Activated CD4-positive, alpha-beta T cell treated with anti-CD3 and anti-CD28 coated beads, Interleukin-2, amount 50 U/mL, for 48 hours (primary cell): ENCODE measurements around the gene WDR27.

Source experiments
- DNase-seq, 2 experiments: peaks; one replicate each; pipeline ENCODE4 v3.0.0-alpha.2; 2020

WDR27 gene

DNA sequence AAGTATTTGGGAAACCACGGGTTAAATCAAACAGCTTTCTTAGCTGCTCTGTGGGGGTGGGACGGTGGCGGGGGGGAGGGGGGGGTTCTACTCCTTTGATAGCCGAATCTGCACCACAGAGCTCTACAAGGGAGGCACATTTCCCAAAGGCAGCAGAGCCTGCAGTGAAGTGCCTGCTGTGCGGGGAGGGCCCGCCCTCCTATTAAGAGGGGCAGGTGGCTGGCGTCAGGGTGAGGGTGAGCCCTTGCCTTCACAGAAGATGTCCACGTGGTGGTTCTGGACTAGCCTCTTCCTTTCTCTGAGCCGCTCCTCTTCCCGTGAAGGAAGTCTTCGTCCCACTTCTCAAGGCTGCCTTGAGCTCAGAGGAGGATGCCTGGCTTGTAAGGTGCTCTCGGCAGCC, 273.3 kb downstream of the WDR27 start:
- DNase-seq: no peak

DNA sequence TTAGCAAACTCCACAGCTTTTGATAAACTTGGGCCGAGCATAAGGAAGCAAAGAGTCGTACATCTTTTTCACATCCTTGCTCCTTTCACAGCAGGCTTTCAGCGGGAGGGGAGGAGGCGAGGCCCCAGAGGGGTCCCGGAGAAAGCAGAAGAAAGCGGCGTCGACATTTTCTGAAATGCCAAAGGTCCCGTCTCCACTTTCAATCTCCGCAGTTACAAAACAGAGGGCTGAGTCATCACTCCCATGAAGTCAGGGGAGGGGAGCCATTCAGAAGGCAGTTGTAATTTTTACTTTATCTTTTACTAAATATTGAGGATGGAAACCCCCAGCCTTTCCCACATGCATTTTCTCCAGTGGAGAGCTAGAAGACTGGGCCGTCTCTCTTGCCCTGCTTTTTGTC, 274.0 kb downstream of the WDR27 start:
- no peak for DNase-seq

DNA sequence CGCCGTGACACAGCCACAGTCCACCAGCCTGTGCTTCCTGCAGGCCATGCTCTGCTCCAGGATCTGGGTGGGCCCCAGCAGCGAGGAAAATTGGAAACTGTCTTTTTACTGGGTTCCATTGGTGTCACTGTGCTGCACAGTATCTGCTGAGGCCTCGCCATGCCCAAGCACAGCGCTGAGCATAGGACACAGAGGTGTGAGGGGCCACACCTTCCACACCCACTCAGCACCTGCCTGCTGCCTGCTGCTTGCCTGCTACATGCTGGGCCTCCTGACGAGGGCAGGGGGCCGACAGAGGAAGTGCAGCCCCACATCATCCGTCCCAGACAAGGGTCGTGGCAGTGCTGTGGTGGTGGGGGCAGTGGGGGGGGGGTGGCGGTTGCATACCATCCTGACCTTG, 275.2 kb downstream of the WDR27 start:
- DNase-seq: no peak

DNA sequence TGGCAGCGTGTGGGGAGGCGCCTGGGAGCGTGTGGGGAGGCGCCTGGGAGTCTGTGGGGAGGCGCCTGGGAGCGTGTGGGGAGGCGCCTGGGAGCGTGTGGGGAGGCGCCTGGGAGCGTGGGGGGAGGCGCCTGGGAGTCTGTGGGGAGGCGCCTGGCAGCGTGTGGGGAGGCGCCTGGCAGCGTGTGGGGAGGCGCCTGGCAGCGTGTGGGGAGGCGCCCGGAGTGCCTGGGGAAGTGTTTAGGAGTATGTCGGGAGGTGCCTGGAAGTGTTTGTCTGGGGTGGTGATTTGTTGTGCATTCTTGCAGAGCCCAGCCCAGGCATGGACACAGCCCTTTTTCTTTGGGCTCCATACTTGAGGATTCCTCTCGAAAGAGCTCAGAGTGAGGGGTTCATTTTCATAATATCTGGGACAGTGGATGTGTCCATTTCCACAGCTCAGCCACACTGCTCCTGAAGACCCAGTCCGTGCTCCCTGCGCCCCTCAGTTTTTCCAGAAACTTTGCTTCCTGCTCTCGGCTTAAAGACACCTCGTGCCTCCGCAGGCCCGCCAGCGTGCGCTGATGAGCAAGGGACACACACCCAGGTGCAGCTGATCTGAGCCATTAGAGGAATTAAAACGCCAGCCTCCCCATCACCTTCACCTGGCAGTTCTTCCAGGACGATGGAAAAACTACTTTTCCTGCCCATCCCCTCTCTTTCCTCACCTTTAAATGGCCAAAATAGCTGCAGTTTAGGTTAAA, 276.0 kb downstream of the WDR27 start:
- DNase-seq: no peak

DNA sequence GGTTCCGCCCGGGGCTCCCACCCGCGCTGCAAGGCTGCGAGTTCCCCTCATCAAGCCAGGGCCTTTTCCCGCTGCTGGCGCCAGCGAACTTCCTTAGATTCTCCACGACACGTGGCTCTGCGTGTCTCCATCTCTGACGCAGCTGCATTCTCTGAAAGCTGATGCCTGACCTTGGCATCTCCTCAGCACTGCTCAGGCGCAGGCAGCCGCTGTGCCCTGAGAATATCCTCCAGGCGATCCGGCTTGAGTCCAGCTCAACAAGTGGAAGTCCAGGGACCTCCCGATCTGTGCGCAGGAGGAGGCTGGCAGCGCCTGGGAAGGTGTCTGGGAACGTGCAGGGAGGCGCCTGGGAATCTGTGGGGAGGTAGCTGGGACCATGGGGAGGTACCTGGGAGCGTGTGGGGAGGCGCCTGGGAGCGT, 277.0 kb downstream of the WDR27 start:
- DNase-seq: no peak

DNA sequence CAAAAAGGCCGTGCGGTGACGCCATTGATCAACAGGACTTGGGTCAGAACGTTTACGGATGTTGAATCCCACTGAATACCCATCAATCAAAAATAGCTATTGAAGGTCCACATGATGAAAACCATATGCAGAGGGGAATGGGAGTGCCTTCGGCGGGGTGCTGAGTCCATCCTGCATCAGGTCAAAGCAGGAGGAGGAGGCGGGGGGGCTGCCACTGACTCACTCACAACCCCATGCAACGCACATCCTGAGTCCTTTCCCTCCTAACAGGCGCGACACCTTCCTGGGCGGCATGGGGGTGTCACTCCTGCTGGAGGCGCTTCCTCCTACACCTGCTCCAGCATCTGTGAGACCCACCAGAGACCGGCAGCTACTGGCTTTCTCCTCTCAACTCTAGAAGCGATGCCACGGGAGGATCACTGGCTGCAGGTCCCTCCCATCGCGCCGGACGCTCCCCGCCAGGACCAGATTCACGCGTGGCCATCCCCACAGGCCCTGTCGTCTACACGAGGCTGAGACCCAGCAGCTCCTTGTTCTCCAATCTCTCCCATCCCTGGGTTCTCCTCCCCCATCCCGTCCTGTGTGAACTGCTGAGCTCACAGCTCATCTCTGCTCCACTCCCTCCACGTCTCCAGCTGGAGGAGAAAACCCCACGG, 277.6 kb downstream of the WDR27 start:
- DNase-seq: no peak

DNA sequence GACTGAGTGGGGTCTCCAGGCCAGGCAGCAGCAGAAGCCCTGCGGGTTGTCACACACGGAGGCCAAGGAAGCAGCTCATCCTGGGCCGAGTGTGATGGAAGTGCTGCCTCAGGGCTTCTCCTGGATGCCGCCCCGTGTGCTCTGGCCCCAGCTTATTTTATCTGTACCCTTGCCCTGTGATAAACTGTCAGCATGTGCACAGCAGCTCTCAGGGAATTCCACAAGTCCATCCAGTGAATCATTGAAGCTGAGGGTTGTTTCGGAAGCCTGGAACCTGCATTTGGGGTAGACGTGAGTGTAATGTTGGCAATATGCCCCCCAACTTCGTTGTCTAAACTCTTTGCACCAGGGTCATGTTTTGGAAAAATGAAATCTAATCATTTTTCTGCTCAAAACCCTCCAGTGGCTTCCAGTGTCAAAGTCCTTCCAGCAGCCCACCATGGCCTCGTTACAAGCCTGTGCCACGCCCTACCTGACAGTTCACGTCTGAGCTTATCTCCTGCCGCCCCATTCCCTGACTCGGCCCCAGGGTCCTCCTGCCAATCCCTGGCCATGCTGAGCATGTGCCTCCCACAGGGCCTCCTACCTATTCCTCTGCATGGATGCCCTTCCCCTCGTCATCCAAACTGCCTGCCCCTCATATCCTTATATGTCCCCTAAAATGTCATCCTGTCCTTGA, 280.1 kb downstream of the WDR27 start:
- DNase-seq: no peak

DNA sequence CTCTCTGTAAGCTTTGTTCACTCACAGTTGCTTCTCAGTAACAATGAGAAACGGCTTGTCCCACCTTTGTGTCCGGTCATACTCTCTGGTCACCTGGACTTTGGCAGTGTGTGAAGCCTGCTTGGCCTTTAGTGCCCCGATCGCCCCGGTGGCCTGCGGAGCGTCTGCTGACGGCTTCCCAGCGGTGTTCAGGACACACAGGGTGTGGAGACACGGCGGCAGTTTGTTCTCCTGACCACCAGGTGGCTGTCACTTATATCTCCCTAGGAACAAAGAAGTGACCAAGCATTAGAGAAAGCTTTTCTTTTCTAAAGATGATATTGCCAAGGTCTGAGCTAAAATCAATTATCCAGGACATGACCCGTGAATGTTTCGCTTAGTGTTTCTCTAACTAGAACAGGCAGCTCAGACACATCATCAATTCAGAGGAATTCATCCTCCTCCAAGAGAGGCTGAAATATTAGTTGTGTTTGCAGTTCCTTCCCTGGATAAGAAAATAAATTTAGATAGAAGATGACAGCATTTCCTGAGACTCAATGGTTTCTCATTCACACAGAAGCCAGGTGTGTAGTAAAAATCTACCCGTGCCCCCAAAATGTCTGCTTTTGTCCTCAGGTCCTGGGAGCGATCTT, 280.8 kb downstream of the WDR27 start:
- DNase-seq: peak; percentile 19 to 23

DNA sequence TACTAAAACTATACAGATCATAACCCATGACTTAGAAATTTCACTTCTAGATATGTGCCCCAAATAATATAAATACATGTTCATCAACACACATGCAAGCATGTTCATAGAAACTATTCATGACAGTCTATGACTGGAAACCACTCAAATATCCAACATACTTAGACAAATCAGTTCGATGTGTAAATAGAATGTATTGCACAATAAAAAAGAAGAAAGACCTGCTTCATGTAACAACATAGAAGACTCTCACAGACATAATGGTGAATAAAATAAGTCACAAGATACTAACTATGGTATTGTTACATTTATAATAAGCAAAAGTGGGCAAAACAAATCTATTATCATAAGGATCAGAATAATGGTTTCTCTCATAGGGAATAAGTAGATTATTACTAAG, 284.7 kb downstream of the WDR27 start:
- no peak for DNase-seq

DNA sequence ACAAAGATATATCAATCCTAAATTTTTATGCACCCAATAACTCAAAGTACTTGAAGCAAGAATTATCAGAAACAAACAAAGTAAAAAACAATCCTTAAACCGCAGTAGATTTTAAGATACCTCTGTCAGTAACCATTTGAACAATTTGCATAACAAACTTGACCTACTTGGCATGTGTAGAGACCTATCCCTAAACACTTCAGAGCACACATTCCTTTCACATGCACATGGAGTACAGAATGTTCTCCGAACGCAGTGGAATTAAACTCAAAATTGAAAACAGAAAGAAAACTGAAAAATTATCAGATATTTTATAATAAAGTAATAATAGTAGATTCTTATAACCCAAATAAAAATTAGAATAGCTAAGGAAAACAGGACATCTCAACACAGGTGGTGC, 285.6 kb downstream of the WDR27 start:
- no peak for DNase-seq

DNA sequence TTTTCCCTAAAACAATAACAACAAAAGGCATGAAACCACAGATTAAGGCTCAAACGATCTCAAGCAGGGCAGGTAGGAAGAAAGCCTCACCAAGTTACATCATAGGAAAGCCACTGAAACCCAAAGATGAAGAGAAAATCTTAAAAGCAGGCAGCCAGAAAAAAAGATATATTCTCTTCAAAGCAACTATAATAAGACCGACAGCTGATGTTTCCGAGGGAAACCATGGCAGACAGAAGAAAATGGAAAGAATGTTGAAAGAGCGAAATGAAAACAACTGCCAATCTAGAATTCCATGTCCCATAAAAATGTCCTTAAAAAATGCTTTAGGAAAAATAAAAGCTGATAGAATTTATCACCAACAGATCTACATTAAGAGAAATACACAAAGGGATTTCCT, 286.6 kb downstream of the WDR27 start:
- no peak for DNase-seq

DNA sequence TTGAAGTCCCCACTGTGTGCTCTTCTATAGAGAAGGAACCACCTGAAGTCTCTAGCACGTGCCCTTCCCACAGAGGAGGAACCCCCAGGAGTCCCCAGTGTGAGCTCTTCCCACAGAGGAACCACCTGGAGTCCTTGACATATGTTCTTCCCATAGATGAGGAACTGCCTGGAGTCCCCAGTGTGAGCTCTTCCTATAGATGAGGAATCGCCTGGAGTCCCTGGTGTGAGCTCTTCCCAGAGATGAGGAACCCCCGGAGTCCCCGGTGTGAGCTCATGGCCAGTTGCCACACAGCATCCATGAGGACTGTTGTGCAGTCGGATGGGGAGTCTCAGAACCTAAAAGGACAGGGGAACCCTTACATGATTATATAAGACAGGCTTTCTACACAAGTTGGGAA, 290.1 kb downstream of the WDR27 start:
- DNase-seq: no peak

DNA sequence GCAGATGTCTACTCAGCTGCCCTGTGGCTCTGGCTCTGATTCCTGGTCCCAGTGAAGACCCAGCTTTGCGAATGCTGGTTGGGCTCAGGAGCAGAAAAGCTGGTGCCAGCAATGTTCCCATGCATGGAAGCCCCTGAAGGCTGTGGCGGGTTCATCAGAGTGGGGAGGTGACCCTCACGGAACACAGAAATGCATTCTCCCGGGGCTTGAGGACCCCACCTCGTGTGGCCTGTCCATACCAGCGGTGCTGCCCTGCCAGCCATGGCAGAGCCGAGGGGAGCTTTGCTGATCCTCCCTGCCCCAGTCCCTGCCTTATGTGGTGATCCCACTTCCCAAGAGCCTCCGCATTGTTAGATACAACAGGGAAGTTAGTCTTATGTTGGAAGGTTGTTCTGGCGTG, 290.5 kb downstream of the WDR27 start:
- DNase-seq: no peak

DNA sequence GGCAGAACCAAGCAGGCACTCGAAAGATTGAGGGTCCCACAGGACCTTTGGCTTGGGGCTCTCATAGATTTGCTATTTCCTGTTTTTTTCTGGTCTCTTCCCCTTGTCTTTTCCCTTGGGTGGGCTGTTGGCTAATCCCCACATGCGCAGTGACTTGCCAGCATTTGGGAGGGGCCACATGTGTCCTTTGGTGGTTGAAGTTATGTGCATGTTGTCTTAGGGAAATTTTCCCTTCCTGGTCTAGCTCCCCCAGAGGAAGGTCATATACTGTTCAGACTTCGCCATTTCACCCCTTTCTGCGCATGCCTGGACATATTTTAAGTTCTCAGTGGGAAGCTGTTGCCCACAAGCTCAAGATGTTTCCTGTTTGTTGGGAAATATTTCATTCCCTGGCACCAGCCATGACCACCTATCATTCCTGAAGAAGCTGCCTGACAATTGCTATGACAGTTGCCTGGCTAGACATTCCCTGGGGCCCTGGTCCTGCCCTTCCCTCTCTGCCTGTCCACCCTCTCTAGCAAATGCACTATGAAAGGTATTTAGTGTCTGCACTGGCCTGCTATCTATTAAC, 292.0 kb downstream of the WDR27 start:
- DNase-seq: no peak

DNA sequence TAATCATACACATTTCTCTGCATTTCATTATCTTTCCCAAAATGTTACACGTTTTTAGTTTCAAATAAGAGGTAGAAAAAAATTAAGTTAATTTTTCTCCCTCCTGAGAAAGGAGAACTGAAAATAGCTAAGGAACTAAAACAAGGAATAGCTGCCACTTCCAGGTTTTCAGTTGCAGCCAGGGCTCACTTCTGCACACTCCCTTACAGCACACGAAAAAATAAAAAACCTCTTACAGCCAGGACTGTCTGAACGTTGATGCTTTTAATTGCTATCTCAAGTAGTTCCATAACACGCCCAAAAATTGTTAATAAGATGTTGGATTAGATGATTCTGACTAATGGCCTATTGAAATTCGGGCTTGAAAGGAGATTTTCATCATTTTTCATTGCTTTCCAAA, 294.5 kb downstream of the WDR27 start:
- DNase-seq: no peak
